Stimulated activated CD8-positive, alpha-beta memory T cell treated with anti-CD3 and anti-CD28 coated beads, Interleukin-15, amount 100 ng/mL, for 24 hours (primary cell): Measurements from ENCODE around the gene PRKCZ.
"Not testable (repeated sequence)": the region's sequence is repeated elsewhere in the genome, so short reads cannot be mapped to it uniquely, and the experiment has no call there.

Experiments used
- DNase-seq: peaks from one replicate; pipeline ENCODE4 v3.0.0-alpha.2; 2020; ENCODE audit warnings: low read depth

Gene PRKCZ

GRCh38 chr1:2119886-2120285 is 69.7 kb downstream of the PRKCZ start:
- no peak for DNase-seq

- DNase-seq, result no peak
These were observed 71.0 kb downstream of the PRKCZ start for GRCh38 chr1:2121101-2121691.

- not testable (repeated sequence) for DNase-seq
These were observed 71.6 kb downstream of the PRKCZ start for GRCh38 chr1:2121794-2122193.

- DNase-seq, result no peak
These were observed 74.4 kb downstream of the PRKCZ start for GRCh38 chr1:2124446-2125198.

GRCh38 chr1:2125350-2126211 is 75.4 kb downstream of the PRKCZ start:
- DNase-seq, result no peak

- no peak for DNase-seq
These were observed 76.3 kb downstream of the PRKCZ start for GRCh38 chr1:2126331-2127186.

- no peak for DNase-seq
These were observed 77.3 kb downstream of the PRKCZ start for GRCh38 chr1:2127187-2128145.

- DNase-seq, result no peak
These were observed 78.1 kb downstream of the PRKCZ start for GRCh38 chr1:2128189-2128901.

GRCh38 chr1:2129256-2129943 is 79.2 kb downstream of the PRKCZ start:
- no peak for DNase-seq

GRCh38 chr1:2130156-2130555 is 79.9 kb downstream of the PRKCZ start:
- DNase-seq, result no peak

- no peak for DNase-seq
These were observed 80.7 kb downstream of the PRKCZ start for GRCh38 chr1:2130871-2131289.

- DNase-seq, result no peak
These were observed 82.2 kb downstream of the PRKCZ start for GRCh38 chr1:2132222-2133038.

GRCh38 chr1:2133039-2133878 is 83.0 kb downstream of the PRKCZ start:
- DNase-seq, result peak; percentile 88

- no peak for DNase-seq
These were observed 83.6 kb downstream of the PRKCZ start for GRCh38 chr1:2133879-2134215.

- DNase-seq, result no peak
These were observed 84.0 kb downstream of the PRKCZ start for GRCh38 chr1:2134266-2134620.

GRCh38 chr1:2134621-2135307 is 84.6 kb downstream of the PRKCZ start:
- no peak for DNase-seq

- no peak for DNase-seq
These were observed 85.2 kb downstream of the PRKCZ start for GRCh38 chr1:2135441-2135841.
